OCI-LY3 (cell line): ENCODE data around the gene MARCOL.

ENCODE experiments used
- EZH2phosphoT487 ChIP-seq: fragments of 200-600 bp; shearing (Covaris generic); IDR thresholded peaks from 2 replicates; pipeline ENCODE4 v1.6.1; 2018; ENCODE audit warnings: antibody characterized with exemption, mixed run types, low read depth
- TF ChIP-seq, protein P1 (sequence below): fragments of 200-600, 300-600 bp; sonication (generic); IDR thresholded peaks from 2 replicates; pipeline ENCODE4 v1.5.1; 2014; ENCODE audit warnings: antibody characterized with exemption, low read length, low read depth

DNA sequence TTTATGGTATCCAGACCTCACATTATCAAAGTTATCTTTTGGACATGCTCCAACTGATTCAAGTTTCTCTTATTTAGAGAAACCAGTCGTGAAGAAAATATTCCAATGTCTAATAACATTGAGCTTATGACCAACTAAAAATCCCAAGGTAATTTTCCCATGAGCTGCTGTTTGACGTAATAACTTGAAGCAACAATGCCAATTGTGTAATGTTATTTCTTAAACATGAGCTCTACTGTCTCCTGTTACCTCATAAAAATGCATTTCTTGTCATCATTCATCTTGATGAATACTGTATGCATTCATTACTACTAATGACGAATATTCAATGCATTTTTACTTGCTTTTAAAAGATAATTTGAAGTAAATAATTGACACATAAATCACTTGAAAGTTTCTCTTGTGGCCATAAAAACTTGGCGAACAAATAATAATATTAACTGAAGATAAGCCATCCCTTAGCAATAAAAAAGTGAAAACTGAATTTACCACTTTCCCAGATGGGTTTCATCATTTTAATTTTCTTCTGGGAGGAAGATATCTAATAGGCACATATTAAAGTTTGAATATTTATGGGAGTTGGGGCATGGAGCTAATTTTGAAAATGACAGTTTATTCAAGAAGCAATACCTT is 424 bp upstream of the MARCOL start:
- TF ChIP-seq, protein P1, sequence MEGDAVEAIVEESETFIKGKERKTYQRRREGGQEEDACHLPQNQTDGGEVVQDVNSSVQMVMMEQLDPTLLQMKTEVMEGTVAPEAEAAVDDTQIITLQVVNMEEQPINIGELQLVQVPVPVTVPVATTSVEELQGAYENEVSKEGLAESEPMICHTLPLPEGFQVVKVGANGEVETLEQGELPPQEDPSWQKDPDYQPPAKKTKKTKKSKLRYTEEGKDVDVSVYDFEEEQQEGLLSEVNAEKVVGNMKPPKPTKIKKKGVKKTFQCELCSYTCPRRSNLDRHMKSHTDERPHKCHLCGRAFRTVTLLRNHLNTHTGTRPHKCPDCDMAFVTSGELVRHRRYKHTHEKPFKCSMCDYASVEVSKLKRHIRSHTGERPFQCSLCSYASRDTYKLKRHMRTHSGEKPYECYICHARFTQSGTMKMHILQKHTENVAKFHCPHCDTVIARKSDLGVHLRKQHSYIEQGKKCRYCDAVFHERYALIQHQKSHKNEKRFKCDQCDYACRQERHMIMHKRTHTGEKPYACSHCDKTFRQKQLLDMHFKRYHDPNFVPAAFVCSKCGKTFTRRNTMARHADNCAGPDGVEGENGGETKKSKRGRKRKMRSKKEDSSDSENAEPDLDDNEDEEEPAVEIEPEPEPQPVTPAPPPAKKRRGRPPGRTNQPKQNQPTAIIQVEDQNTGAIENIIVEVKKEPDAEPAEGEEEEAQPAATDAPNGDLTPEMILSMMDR: no peak
- no peak for TF ChIP-seq EZH2phosphoT487
